GM12875 (cell line): ENCODE measurements around the gene SORCS2.

ENCODE experiments used
- H3K4me3 ChIP-seq: one replicate; pipeline ENCODE4 v1.5.1; 2011; ENCODE audit warnings: low read depth, low read length, control low read depth
- TF ChIP-seq, protein P1 (sequence below): IDR thresholded peaks from 2 replicates; pipeline ENCODE4 v1.5.1; 2011; ENCODE audit warnings: low read depth, mild to moderate bottlenecking, control low read depth, inconsistent platforms, low read length, moderate library complexity, borderline replicate concordance; ENCODE audit not compliant: insufficient read depth

The SORCS2 gene

DNA sequence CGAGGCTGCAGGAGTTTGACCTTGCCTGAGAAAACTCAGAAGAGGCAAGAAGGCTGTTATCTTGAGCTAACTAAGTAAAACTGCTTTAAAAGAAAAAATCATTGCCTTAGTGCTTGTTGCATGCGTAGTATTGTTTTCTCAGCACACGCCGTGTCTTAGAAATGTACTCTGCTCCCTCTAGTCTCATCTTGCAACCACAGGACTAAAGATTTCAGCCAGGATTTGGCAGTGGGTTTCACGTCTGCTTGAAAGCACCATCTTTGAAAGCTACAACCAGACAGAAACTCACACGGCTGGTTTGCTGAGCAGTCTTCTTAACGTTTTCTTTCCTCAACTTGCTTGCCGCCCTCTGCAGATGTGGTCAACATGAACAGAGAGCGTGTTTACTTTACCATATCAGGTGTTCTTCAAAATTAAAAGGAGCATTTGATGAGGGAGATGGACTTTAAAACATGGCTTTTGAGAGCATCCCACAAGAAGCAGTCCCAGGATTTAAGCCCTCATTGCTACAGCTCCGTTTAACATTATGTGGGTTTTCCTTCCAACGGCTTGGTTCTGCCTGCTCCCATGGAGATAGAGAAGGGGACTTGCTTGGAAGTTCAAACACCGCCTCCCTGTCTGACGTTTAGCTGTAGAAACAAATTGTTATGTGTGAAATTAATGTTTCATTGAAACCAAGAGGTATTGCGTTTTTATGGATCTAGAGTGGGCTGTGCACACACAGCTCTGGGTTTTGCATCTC, 3.4 kb downstream of the SORCS2 start:
- TF ChIP-seq, protein P1, sequence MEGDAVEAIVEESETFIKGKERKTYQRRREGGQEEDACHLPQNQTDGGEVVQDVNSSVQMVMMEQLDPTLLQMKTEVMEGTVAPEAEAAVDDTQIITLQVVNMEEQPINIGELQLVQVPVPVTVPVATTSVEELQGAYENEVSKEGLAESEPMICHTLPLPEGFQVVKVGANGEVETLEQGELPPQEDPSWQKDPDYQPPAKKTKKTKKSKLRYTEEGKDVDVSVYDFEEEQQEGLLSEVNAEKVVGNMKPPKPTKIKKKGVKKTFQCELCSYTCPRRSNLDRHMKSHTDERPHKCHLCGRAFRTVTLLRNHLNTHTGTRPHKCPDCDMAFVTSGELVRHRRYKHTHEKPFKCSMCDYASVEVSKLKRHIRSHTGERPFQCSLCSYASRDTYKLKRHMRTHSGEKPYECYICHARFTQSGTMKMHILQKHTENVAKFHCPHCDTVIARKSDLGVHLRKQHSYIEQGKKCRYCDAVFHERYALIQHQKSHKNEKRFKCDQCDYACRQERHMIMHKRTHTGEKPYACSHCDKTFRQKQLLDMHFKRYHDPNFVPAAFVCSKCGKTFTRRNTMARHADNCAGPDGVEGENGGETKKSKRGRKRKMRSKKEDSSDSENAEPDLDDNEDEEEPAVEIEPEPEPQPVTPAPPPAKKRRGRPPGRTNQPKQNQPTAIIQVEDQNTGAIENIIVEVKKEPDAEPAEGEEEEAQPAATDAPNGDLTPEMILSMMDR = no peak
- H3K4me3 ChIP-seq = no peak overlapping the region

DNA sequence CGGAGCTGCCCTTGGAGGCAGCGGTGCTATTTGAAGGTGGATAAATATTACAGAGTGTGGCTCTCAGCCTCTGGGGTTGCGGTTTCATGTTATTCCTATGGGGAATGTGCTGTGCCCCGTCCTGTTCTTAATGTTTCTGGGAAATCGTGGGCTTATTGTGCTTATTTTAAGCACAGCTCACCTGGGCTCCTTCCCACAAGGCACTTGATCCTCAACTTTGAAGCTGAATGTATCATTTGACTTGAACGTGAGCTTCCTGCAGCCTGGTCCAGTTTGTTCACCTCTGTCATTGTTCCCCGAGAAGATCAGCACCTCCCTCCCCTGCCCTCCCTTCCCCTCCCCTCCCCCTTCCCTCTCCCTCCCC, 3.9 kb downstream of the SORCS2 start:
- H3K4me3 ChIP-seq = no peak overlapping the region
- TF ChIP-seq, protein P1 = no peak

DNA sequence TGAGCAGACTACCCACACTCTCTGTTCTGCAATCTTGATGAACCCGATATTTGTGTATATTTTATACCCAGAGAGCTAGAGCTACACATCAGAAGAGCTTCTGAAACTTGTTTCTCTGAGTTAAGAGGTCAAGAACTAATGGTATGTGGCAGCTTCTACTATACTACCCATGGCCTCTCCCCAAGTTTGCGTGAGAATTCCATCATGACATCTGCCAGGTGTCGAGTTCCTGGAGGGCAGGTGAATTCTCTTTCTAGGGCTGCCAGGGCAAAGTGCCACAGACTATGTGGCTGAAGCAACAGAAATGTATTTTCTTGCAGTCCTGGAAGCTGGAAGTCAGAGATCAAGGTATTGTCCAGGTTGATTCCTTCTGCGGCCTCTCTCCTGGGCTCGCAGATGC, 4.4 kb downstream of the SORCS2 start:
- TF ChIP-seq, protein P1 = no peak
- no peak overlapping the region for H3K4me3 ChIP-seq

DNA sequence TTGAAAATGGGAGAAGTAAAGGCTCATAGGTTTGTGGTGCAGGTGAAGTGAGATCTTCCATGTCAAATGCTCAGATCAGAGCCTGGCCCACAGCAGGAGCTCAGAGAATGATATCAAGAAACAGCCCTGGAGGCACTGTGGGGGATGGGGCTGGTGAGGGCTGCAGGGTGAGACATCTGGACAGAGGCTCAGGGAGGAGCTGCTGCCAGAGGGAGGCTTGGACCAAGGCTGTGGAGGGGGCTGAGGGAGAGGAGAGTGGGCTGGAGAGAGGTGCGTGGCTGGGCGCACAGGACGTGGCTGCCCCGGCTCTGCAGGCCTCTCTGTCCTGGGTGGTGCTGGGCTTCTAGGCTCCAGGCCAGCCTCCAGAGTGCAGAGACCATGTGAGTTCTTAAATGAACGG, 5.6 kb downstream of the SORCS2 start:
- TF ChIP-seq, protein P1 = no peak
- no peak overlapping the region for H3K4me3 ChIP-seq

DNA sequence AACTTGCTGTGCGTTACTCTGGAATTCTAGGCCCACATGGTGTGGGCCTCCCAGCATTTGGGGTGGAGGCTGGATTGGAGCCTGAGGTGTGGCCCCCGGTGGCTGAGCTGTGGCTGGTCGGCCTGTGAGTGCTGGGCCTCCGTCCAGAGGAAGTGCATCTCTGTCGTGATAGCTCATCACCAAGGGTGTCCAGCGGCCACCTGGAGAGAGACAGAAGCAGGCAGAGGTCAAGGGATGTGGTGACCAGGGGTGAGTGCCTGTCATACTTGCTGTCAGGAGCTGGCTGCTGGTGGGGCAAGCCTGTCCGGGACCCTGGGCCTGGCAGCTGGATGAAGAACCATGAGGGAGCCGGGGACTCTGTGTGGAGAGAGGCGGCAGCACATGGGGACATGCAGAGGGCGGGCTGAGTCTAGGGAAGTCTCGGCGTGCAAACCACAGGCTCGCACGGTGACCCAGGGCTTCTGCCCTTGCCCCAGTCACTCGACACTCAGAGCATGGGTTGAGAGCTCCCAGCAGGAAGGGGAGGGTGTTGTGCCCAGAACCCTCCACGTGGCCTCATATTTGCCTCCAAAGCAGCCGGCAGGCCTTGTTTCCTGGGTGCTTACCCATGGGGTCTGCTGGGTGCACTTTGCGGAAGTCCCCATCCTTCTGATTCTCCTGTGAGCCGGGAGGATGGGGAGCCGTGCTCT, 6.2 kb downstream of the SORCS2 start:
- TF ChIP-seq, protein P1 = no peak
- no peak overlapping the region for H3K4me3 ChIP-seq

DNA sequence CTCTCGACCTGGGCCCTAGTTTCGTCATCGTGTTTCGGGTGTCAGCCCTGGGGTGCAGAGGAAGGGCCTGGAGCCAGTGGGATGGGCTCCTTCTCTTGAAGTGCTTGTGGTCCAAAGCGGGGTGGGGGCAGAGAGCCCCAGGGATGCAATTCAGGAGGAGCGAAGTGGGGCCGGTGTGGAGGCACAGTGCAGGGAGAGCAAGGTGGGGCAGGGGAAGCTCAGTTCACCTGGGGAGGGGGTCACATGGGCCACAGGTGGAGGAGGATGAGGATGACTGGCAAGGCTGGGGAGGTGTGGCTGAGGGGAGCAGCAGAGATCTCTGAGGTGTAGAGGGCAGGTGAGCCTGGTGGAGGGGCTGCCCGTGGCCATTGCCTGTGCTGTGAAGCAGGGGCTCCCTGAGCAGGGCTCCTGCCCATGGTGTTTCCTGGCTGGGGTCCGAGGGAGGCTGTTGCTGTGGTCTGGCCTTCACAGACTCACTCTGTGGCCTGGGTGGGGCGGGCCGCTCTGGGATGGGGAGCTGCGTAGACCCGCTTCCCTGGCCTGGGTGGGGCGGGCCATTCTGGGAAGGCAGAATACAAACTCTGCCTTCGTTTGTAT, 6.9 kb downstream of the SORCS2 start:
- H3K4me3 ChIP-seq = no peak overlapping the region
- TF ChIP-seq, protein P1 = no peak

DNA sequence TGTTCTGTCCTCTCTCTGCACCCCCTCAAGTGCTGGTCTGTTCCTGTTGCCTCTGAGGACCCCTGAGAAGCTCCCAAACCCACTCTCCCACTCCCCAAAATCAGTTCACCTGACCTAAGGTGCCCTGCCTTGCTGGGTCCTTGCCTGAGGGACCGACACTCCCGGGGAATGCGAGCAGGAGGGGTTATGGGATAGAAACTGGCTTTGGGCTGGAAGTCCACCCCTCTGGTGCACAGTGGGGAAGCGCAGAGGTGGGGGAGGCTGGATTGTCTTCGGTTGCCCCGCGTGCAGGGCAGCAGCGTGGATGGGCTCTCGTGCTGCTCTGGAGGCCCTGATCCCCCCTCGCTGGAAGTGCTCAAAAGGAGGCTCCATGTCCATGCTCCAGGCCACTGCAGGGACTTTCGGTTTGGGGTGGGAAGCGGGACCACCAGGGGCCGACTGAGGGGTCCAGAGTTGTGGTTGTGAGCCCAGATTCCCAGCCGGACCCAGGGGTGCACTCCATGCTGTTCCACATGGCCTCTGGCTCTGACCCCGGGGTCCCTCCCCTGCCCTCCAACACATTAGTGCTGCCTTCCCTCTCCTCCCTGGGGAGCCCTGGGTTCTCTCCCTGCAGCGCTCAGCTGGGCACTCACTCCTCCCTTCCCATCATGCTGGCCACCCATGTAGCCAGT, 7.6 kb downstream of the SORCS2 start:
- TF ChIP-seq, protein P1 = no peak
- no peak overlapping the region for H3K4me3 ChIP-seq
